Activated CD8-positive, alpha-beta memory T cell treated with anti-CD3 and anti-CD28 coated beads, Interleukin-2, amount 50 U/mL, for 4 hours (primary cell): Measurements from ENCODE around the gene THRB.

ENCODE experiments used
- DNase-seq: peaks from one replicate; pipeline ENCODE4 v3.0.0-alpha.2; 2020

Gene THRB

GRCh38 chr3:24164967-24165602 lies 329.6 kb downstream of the THRB start:
- DNase-seq: no peak

GRCh38 chr3:24162929-24163328 lies 331.7 kb downstream of the THRB start:
- DNase-seq: no peak

GRCh38 chr3:24161841-24162240 lies 332.8 kb downstream of the THRB start:
- no peak for DNase-seq

GRCh38 chr3:24160424-24161095 lies 334.1 kb downstream of the THRB start:
- DNase-seq: no peak

GRCh38 chr3:24158761-24159454 lies 335.7 kb downstream of the THRB start:
- no peak for DNase-seq

GRCh38 chr3:24157106-24157505 lies 337.5 kb downstream of the THRB start:
- DNase-seq: no peak

- DNase-seq: no peak
Measured at GRCh38 chr3:24156466-24156865, 338.2 kb downstream of the THRB start.

- no peak for DNase-seq
Measured at GRCh38 chr3:24155276-24155675, 339.4 kb downstream of the THRB start.

GRCh38 chr3:24154781-24155180 lies 339.9 kb downstream of the THRB start:
- DNase-seq: no peak

GRCh38 chr3:24154013-24154695 lies 340.5 kb downstream of the THRB start:
- no peak for DNase-seq

GRCh38 chr3:24151594-24151993 lies 343.1 kb downstream of the THRB start:
- DNase-seq: no peak

GRCh38 chr3:24149032-24149431 lies 345.6 kb downstream of the THRB start:
- DNase-seq: no peak

GRCh38 chr3:24145981-24146822 lies 348.4 kb downstream of the THRB start:
- DNase-seq: no peak

GRCh38 chr3:24145481-24145880 lies 349.2 kb downstream of the THRB start:
- no peak for DNase-seq

- DNase-seq: no peak
Measured at GRCh38 chr3:24142127-24142526, 352.5 kb downstream of the THRB start.

- no peak for DNase-seq
Measured at GRCh38 chr3:24141548-24141947, 353.1 kb downstream of the THRB start.

GRCh38 chr3:24139463-24140412 lies 354.9 kb downstream of the THRB start:
- no peak for DNase-seq

GRCh38 chr3:24138876-24139256 lies 355.8 kb downstream of the THRB start:
- DNase-seq: no peak

- DNase-seq: no peak
Measured at GRCh38 chr3:24137958-24138875, 356.4 kb downstream of the THRB start.

- no peak for DNase-seq
Measured at GRCh38 chr3:24137334-24137733, 357.3 kb downstream of the THRB start.
